Sigmoid colon (tissue), 7 donors: ENCODE data around the gene TCP1. TPM values are rescaled to one million over a fixed set of nuclear protein-coding genes. Genes with fewer than 3 reads are reported as not detected.

Experiments used
- DNase-seq: peaks from one replicate; pipeline ENCODE4 v3.0.0-alpha.2; 2019
- H3K27ac ChIP-seq, 4 donors: fragments of 200-600 bp; sonication (generic); one replicate each; pipeline ENCODE4 v1.5.1; 2016 to 2019; ENCODE audit warnings: mild to moderate bottlenecking in 1 of 4
- H3K27me3 ChIP-seq, 3 donors: fragments of 200-600 bp; sonication (generic); one replicate each; pipeline ENCODE4 v1.5.1; 2019; ENCODE audit warnings: mild to moderate bottlenecking in 1 of 3
- H3K36me3 ChIP-seq, 4 donors: fragments of 200-600 bp; sonication (generic); one replicate each; pipeline ENCODE4 v1.5.1; 2016 to 2019
- H3K4me1 ChIP-seq, 4 donors: fragments of 200-600 bp; sonication (generic); one replicate each; pipeline ENCODE4 v1.5.1; 2017 to 2019
- H3K4me3 ChIP-seq, 4 donors: fragments of 200-600 bp; sonication (generic); one replicate each; pipeline ENCODE4 v1.5.1; 2017 to 2019; ENCODE audit warnings: mild to moderate bottlenecking in 2 of 4, moderate library complexity in 1 of 4
- H3K9me3 ChIP-seq, 4 donors: fragments of 200-600 bp in 3 of 4; sonication (generic) in 3 of 4; one replicate each; pipeline versions ENCODE4 v1.5.1 to v1.6.1; 2013 to 2019
- EP300 ChIP-seq, 4 donors: sonication (generic); formaldehyde crosslinking; IDR thresholded peaks; one replicate each; pipeline ENCODE4 v1.6.1; 2017; ENCODE audit warnings: antibody characterized with exemption in 4 of 4
- POLR2A ChIP-seq, 2 donors: fragments of 450-650 bp; IDR thresholded peaks; one replicate each; pipeline ENCODE4 v1.6.1; 2016; ENCODE audit warnings: antibody characterized with exemption in 2 of 2, mild to moderate bottlenecking in 2 of 2, moderate library complexity in 2 of 2
- POLR2AphosphoS5 ChIP-seq, 4 donors: sonication (generic); formaldehyde crosslinking; IDR thresholded peaks; one replicate each; pipeline ENCODE4 v1.6.1; 2017; ENCODE audit warnings: antibody characterized with exemption in 4 of 4
- WGBS, 2 donors: extraction: QIAGEN DNeasy Blood & Tissue Kit; methylation state at CpG; one replicate each; pipeline ENCODE4 v1.1.7; 2013; 5-methylcytosine and 5-hydroxymethylcytosine counted together
- intact Hi-C: fragments of 100-400 bp; cut with DNase I; formaldehyde crosslinking; loops from one replicate; pipeline ENCODE4 v1.15.1; 2023
- polyA plus RNA-seq, 3 donors: library from polyadenylated mRNA; stranded (reverse); fragments of 200-250 nt; gene quantifications; one replicate each; pipeline ENCODE4 v1.2.3, GENCODE V29; 2013
- total RNA-seq, 4 donors: library from RNA; depleted of rRNA; stranded (reverse); fragments of >200 nt; gene quantifications; one replicate each; pipeline ENCODE4 v1.1.0, GENCODE V29; 2016
- TF ChIP-seq, protein P1 (sequence below), 4 experiments: fragments of 450-650 bp in 3 of 4; fragments of 200-600 bp in 1 of 4; IDR thresholded peaks; one replicate each; pipeline ENCODE4 v1.5.1; 2016 to 2019; ENCODE audit warnings: antibody characterized with exemption in 4 of 4, mild to moderate bottlenecking in 3 of 4, moderate library complexity in 2 of 4
- donor health status: healthy with polysubstance abuse.
- donor health status: Bipolar disorder and iron deficiency.
- donor health status: healthy.

The TCP1 gene
- total and polyA plus RNA-seq, 7 donors, result 88.9 to 130 (median 119) TPM

DNA sequence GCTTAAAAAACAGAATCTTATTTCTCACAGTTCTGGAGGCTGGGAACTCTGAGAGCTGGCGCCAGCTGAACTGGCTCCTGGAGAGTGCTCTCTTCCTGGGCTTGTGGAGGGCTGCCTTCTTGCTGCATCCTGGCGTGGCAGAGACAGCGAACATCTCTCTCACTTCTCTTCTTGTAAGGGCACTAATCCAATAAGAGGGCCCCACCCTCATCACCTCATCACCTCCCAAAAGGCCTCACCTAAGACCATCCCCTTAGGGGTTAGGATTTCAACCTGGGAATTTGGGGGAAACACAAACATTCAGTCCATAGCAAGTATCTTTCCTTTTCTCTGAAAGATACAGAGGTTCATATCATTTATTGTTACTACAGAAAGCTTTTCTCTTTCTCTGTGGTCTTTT is 34.6 kb upstream of the TCP1 start:
- no peaks in the 10 kb centered on the region for H3K36me3 ChIP-seq
- intact Hi-C loops, result no loop called here
- H3K4me3 ChIP-seq, result no peak overlapping the region
- no peak for DNase-seq
- 95 to 97% methylated on average over 3 of the region's 3 CpGs for WGBS, 2 donors
- H3K4me1 ChIP-seq, result no peaks in the 10 kb centered on the region
- H3K27me3 ChIP-seq, result no peaks in the 10 kb centered on the region
- no peaks in the 10 kb centered on the region for H3K9me3 ChIP-seq
- H3K27ac ChIP-seq, result no peak overlapping the region
- TF ChIP-seq, protein P1, sequence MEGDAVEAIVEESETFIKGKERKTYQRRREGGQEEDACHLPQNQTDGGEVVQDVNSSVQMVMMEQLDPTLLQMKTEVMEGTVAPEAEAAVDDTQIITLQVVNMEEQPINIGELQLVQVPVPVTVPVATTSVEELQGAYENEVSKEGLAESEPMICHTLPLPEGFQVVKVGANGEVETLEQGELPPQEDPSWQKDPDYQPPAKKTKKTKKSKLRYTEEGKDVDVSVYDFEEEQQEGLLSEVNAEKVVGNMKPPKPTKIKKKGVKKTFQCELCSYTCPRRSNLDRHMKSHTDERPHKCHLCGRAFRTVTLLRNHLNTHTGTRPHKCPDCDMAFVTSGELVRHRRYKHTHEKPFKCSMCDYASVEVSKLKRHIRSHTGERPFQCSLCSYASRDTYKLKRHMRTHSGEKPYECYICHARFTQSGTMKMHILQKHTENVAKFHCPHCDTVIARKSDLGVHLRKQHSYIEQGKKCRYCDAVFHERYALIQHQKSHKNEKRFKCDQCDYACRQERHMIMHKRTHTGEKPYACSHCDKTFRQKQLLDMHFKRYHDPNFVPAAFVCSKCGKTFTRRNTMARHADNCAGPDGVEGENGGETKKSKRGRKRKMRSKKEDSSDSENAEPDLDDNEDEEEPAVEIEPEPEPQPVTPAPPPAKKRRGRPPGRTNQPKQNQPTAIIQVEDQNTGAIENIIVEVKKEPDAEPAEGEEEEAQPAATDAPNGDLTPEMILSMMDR (IDR thresholded peaks at IDR 0.05), result no peak
- TF ChIP-seq POLR2AphosphoS5 (IDR thresholded peaks at IDR 0.05), result no peak
- no peak for TF ChIP-seq POLR2A (IDR thresholded peaks at IDR 0.05)
- TF ChIP-seq EP300 (IDR thresholded peaks at IDR 0.05), result no peak

- H3K36me3 ChIP-seq, result no peaks in the 10 kb centered on the region
- no peak overlapping the region for H3K4me3 ChIP-seq
- 94 to 95% methylated on average over 10 of the region's 10 CpGs for WGBS, 2 donors
- no peaks in the 10 kb centered on the region for H3K27me3 ChIP-seq
- DNase-seq, result no peak
- no peaks in the 10 kb centered on the region for H3K4me1 ChIP-seq
- no peak for TF ChIP-seq POLR2AphosphoS5 (IDR thresholded peaks at IDR 0.05)
- TF ChIP-seq POLR2A (IDR thresholded peaks at IDR 0.05), result no peak
- no peak for TF ChIP-seq EP300 (IDR thresholded peaks at IDR 0.05)
- TF ChIP-seq, protein P1 (IDR thresholded peaks at IDR 0.05), result no peak
- no peak overlapping the region for H3K27ac ChIP-seq
- H3K9me3 ChIP-seq, result no peaks in the 10 kb centered on the region
- intact Hi-C loops, result no loop called here
Measured at GRCh38 chr6:159821726-159822125, 32.3 kb upstream of the TCP1 start.

DNA sequence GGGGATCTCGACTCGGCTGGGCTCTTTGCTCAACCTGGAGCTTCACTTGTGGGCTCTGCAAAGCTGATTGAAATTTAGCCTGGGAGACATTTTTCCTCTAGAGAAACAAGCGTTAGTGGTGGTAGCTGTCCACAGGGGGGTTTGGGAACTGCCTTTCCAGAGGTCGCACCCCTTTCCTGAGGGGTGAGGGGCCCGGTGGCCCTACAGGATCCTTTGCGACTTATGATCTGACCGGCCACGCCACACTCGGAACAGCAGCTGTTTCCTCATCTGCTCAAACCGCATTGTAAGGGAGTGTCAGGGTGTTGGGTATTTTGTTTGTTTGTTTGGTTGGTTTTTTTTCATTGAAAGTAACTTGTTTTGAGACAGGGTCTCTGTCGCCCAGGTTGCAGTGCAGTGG is 31.7 kb upstream of the TCP1 start:
- Histone ChIP-seq H3K4me3 (no peak overlapping the region), H3K9me3 (no peaks in the 10 kb centered on the region), H3K27me3 (no peaks in the 10 kb centered on the region), H3K4me1 (no peaks in the 10 kb centered on the region), H3K36me3 (no peaks in the 10 kb centered on the region), H3K27ac (no peak overlapping the region)
- WGBS, 2 donors, result 62 to 83% methylated on average over 11 of the region's 11 CpGs
- no peak for TF ChIP-seq EP300 (IDR thresholded peaks at IDR 0.05)
- no peak for TF ChIP-seq POLR2AphosphoS5 (IDR thresholded peaks at IDR 0.05)
- TF ChIP-seq, protein P1 (IDR thresholded peaks at IDR 0.05), result no peak
- no peak for TF ChIP-seq POLR2A (IDR thresholded peaks at IDR 0.05)
- DNase-seq, result no peak
- intact Hi-C loops, result no loop called here

- intact Hi-C loops, result no loop called here
- no peaks in the 10 kb centered on the region for H3K4me1 ChIP-seq
- H3K27me3 ChIP-seq, result no peaks in the 10 kb centered on the region
- no peaks in the 10 kb centered on the region for H3K36me3 ChIP-seq
- WGBS, 2 donors, result 50 to 71% methylated on average over 28 of the region's 28 CpGs
- no peak for DNase-seq
- H3K27ac ChIP-seq, result no peak overlapping the region
- TF ChIP-seq, protein P1 (IDR thresholded peaks at IDR 0.05), result no peak
- TF ChIP-seq EP300 (IDR thresholded peaks at IDR 0.05) (no peak), POLR2AphosphoS5 (IDR thresholded peaks at IDR 0.05) (no peak), POLR2A (IDR thresholded peaks at IDR 0.05) (no peak)
- H3K4me3 ChIP-seq, result no peak overlapping the region
- H3K9me3 ChIP-seq, result no peaks in the 10 kb centered on the region
Measured at GRCh38 chr6:159819932-159820640, 30.7 kb upstream of the TCP1 start.

DNA sequence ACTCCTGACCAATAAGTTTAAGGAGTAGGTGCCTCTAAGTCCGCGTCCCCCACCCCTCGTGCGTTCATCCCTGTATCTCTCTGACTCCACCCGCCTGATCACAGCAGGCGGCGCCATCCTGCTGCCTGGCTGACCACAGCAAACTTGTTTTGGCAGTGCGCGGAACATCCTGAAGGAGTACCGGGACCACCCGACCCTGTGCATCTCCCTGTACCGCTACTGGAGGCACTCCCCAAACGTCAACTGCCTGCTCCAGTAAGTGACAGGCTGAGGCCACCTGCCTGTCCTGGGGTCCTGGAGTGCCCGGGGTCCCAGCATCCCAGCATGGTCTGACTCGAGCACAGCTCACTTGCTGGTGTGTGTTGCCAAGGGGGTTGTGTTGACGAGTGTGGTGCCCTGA is 29.7 kb upstream of the TCP1 start:
- H3K4me3 ChIP-seq, result no peak overlapping the region
- intact Hi-C loops, result no loop called here
- no peak for DNase-seq
- WGBS, 2 donors, result 89 to 92% methylated on average over 16 of the region's 16 CpGs
- TF ChIP-seq POLR2AphosphoS5 (IDR thresholded peaks at IDR 0.05), result no peak
- TF ChIP-seq, protein P1 (IDR thresholded peaks at IDR 0.05), result no peak
- no peak for TF ChIP-seq POLR2A (IDR thresholded peaks at IDR 0.05)
- TF ChIP-seq EP300 (IDR thresholded peaks at IDR 0.05), result no peak
- H3K27me3 ChIP-seq, result no peaks in the 10 kb centered on the region
- H3K27ac ChIP-seq, result no peak overlapping the region
- H3K4me1 ChIP-seq, result no peaks in the 10 kb centered on the region
- H3K9me3 ChIP-seq, result no peaks in the 10 kb centered on the region
- H3K36me3 ChIP-seq, result no peaks in the 10 kb centered on the region
